GM23248 (cell line): ENCODE measurements around the gene ARR3.

Source experiments
- EZH2 ChIP-seq: fragments of 200-600 bp; sonication (generic); IDR thresholded peaks from 2 replicates; pipeline ENCODE4 v1.6.1; 2018; ENCODE audit warnings: antibody characterized with exemption, mild to moderate bottlenecking; ENCODE audit not compliant: insufficient read depth, poor library complexity, severe bottlenecking
- EZH2phosphoT487 ChIP-seq: fragments of 200-600 bp; sonication (generic); IDR thresholded peaks from 2 replicates; pipeline ENCODE4 v1.6.1; 2018; ENCODE audit warnings: antibody characterized with exemption, moderate library complexity, mild to moderate bottlenecking, low read depth; ENCODE audit not compliant: insufficient read depth

DNA sequence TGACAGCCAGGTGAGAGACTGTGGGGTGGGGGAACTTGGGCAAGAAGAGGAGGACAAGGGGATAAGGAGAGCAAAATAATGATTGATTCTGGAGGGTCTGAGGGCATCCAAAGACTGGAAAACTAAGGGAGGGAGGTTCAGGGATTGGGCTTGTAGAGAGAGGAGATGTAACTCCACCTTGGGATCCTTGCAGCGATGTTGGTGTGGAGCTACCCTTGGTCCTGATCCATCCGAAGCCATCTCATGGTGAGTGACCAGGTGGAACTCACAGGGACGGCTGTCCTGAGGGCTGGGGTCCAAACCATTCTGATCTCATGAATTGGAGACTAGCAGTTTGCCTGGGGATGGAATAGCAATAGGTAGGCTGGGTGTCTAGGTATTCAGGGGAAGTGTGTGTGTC lies 12.4 kb downstream of the ARR3 start:
- TF ChIP-seq EZH2 (no peak), EZH2phosphoT487 (no peak)
